Spleen (tissue), 7 donors: ENCODE results near the gene S100A7.

Experiments used
- CTCF ChIP-seq, 11 experiments: fragments of 200-600 bp in 7 of 11; fragments of 450-650 bp in 4 of 11; sonication (generic) in 4 of 11; IDR thresholded peaks in 8 of 11; conservative IDR thresholded peaks in 3 of 11; 1 replicate in 7 of 11; 2 replicates in 4 of 11; pipeline versions ENCODE4 v1.4.0 to v1.8.0; 2016 to 2021; ENCODE audit warnings: antibody characterized with exemption in 11 of 11, inconsistent platforms in 4 of 11, mild to moderate bottlenecking in 1 of 11
- POLR2AphosphoS5 ChIP-seq, 3 donors: sonication (generic); formaldehyde crosslinking; IDR thresholded peaks; one replicate each; pipeline ENCODE4 v1.5.1; 2017; ENCODE audit warnings: antibody characterized with exemption in 3 of 3
- donor health status: DM: no; HTN: no; CAD: no; lungs with moderate emphysema.
- donor health status: DM: no; HTN: no; CAD: no.
- donor health status: DM: no; HTN: no; CAD: no.

GRCh38 chr1:153494976-153495535 lies 34.6 kb upstream of the S100A7 start:
- TF ChIP-seq CTCF (IDR thresholded peaks at IDR 0.05 in 8 of 11, conservative IDR thresholded peaks at IDR 0.05 in 3 of 11) (peak; percentile 71 to 96 (median 88)), POLR2AphosphoS5 (IDR thresholded peaks at IDR 0.05) (no peak)
